ENCODE data around the gene GIMD1. TPM values are rescaled to one million over a fixed set of nuclear protein-coding genes. Genes with fewer than 3 reads are reported as not detected.

GIMD1 gene
- total and polyA plus RNA-seq, 9 of the 15 experiments (the other 6 are each of a cell fraction or from before 2014, with no cell fraction given), result not detected

- no peaks in the 10 kb centered on the region for H4K20me1 ChIP-seq (replicated peaks; ENCODE audit: control insufficient read depth, insufficient read depth, low read length)
- POLR2A ChIA-PET, result no interaction called here
- TF ChIP-seq CREBBP (IDR thresholded peaks at IDR 0.05; ENCODE audit: low read depth, low read length) (no peak), ZNF316 (IDR thresholded peaks at IDR 0.05) (peak; percentile 67), FOXJ3 (CRISPR knock-in tag; IDR thresholded peaks at IDR 0.05) (no peak), CUX1 (CRISPR knock-in tag; IDR thresholded peaks at IDR 0.05) (no peak), ZFPM2 (CRISPR knock-in tag; IDR thresholded peaks at IDR 0.05) (no peak), UBTF (IDR thresholded peaks at IDR 0.05; ENCODE audit: borderline replicate concordance in 1 of 2, low read depth in 2 of 2, low read length in 2 of 2) (no peak), ZEB2 (IDR thresholded peaks at IDR 0.05) (no peak), C11orf30 (IDR thresholded peaks at IDR 0.05; ENCODE audit: low read depth) (peak; percentile 27; the same call in 1 of the 2 replicates), ZNF584 (CRISPR knock-in tag; IDR thresholded peaks at IDR 0.05; ENCODE audit: low read depth) (no peak)
- H3K4me1 ChIP-seq (replicated peaks in 1 of 2; ENCODE audit: control insufficient read depth in 2 of 2, insufficient read depth in 2 of 2, low read length in 2 of 2), result no peaks in the 10 kb centered on the region
- intact Hi-C loops (cut with micrococcal nuclease) (no loop called here), in situ Hi-C loops (cut with MboI) (no loop called here)
- CTCF ChIA-PET (ENCODE audit: low intra/inter-chr PET ratio), result no interaction called here
- ATAC-seq (no peak), DNase-seq (ENCODE audit: extremely low read depth in 1 of 4, low spot score in 3 of 4) (no peak), FAIRE-seq (no peak)
- H3K79me2 ChIP-seq (ENCODE audit: control insufficient read depth, insufficient read depth, low read length), result no peaks in the 10 kb centered on the region
- BruUV-seq (replicated peaks), result no TSS peak
- no peaks in the 10 kb centered on the region for H3K9me3 ChIP-seq (replicated peaks; ENCODE audit: control insufficient read depth, insufficient read depth, low read depth, low read length)
- H3K9ac ChIP-seq (ENCODE audit: insufficient read depth in 1 of 2, low read depth in 2 of 2, low read length in 2 of 2), result no peak overlapping the region
- H2AFZ ChIP-seq (ENCODE audit: low read depth, low read length), result no peak overlapping the region
- H3K27me3 ChIP-seq (ENCODE audit: control insufficient read depth in 2 of 2, insufficient read depth in 2 of 2, low read length in 2 of 2), result no peaks in the 10 kb centered on the region
- no peak overlapping the region for H3K4me3 ChIP-seq
- H3K36me3 ChIP-seq (ENCODE audit: control insufficient read depth, insufficient read depth, low read length), result no peaks in the 10 kb centered on the region
- no peaks in the 10 kb centered on the region for H3K9me1 ChIP-seq (ENCODE audit: control insufficient read depth, insufficient read depth, low read length)
- no peak overlapping the region for H3K27ac ChIP-seq (ENCODE audit: extremely low read depth, low read depth, low read length)
- no peak overlapping the region for H3K4me2 ChIP-seq (ENCODE audit: insufficient read depth, low read length)
Measured at GRCh38 chr4:106380179-106380578, 11.6 kb upstream of the GIMD1 start.

Measured in K562 (cell line).